Endothelial cell of umbilical vein (primary cell): ENCODE results near the gene PLXNA4. TPM values are rescaled to one million over a fixed set of nuclear protein-coding genes. Genes with fewer than 3 reads are reported as not detected.

Source experiments
- BruUV-seq: library from RNA; stranded (reverse); fragments of 400-500 nt; replicated peaks from 2 replicates; lab custom pipeline; 2021; lab: Mats Ljungman, UMichigan
- CTCF ChIA-PET: fragments of 300-600, 350-600 bp; sonication (Branson Sonifier 250); formaldehyde crosslinking; loops from one replicate; lab custom pipeline; 2021; ENCODE audit warnings: antibody characterized with exemption, inconsistent platforms; lab: Charles Lee
- POLR2A ChIA-PET: fragments of 300-600, 350-600 bp; sonication (Branson Sonifier 250); formaldehyde crosslinking; loops from one replicate; lab custom pipeline; 2021; ENCODE audit warnings: antibody characterized with exemption, inconsistent platforms; lab: Charles Lee
- DNase-seq: peaks from one replicate; pipeline ENCODE4 v3.0.0-alpha.2; 2011; ENCODE audit warnings: low read depth, low spot score
- FAIRE-seq: peaks from 2 replicates; lab custom pipeline; 2011; peaks lifted over from hg19 to GRCh38; lab: Jason Lieb, UNC
- H2AFZ ChIP-seq: 2 replicates; pipeline ENCODE4 v1.6.0; 2012; ENCODE audit warnings: low read depth, low read length, control low read depth, inconsistent platforms
- H3K27ac ChIP-seq: 2 replicates; pipeline ENCODE4 v1.5.1; 2011; ENCODE audit warnings: low read depth, mild to moderate bottlenecking, control low read depth, low read length, moderate library complexity; ENCODE audit not compliant: insufficient read depth
- H3K27me3 ChIP-seq, 2 experiments: 2 replicates each; pipeline versions ENCODE4 v1.6.0 to v1.6.1; 2011; ENCODE audit warnings: low read length in 2 of 2, mixed read lengths in 1 of 2; ENCODE audit not compliant: control insufficient read depth in 2 of 2, insufficient read depth in 2 of 2
- H3K36me3 ChIP-seq, 2 experiments: 2 replicates in 1 of 2; 3 replicates in 1 of 2; pipeline ENCODE4 v1.5.1; 2011; ENCODE audit warnings: low read length in 2 of 2, mild to moderate bottlenecking in 1 of 2, moderate library complexity in 1 of 2; ENCODE audit not compliant: control insufficient read depth in 2 of 2, insufficient read depth in 2 of 2; ENCODE audit errors: extremely low read depth in 1 of 2
- H3K4me1 ChIP-seq: 3 replicates; pipeline ENCODE4 v1.5.1; 2011; ENCODE audit warnings: mild to moderate bottlenecking, low read length; ENCODE audit not compliant: control insufficient read depth, insufficient read depth; ENCODE audit errors: extremely low read depth
- H3K4me2 ChIP-seq: 2 replicates; pipeline ENCODE4 v1.6.1; 2011; ENCODE audit warnings: low read length, control low read depth, mixed read lengths; ENCODE audit not compliant: insufficient read depth
- H3K4me3 ChIP-seq, 3 experiments: fragments of 200-600 bp in 1 of 3; sonication (generic), shearing (Covaris generic) in 1 of 3; replicated peaks in 1 of 3; 2 replicates each; pipeline ENCODE4 v1.5.1; 2011 to 2016; ENCODE audit warnings: control low read depth in 3 of 3, low read length in 3 of 3, mild to moderate bottlenecking in 2 of 3, inconsistent platforms in 1 of 3, low read depth in 1 of 3, moderate library complexity in 1 of 3; ENCODE audit not compliant: insufficient read depth in 1 of 3
- H3K79me2 ChIP-seq: 2 replicates; pipeline ENCODE4 v1.6.0; 2012; ENCODE audit warnings: low read length, inconsistent platforms; ENCODE audit not compliant: control insufficient read depth, insufficient read depth
- H3K9ac ChIP-seq: replicated peaks from 2 replicates; pipeline ENCODE3; 2011; ENCODE audit warnings: low read length, control low read depth; ENCODE audit not compliant: insufficient read depth; ENCODE audit errors: extremely low read depth
- H3K9me1 ChIP-seq: replicated peaks from 3 replicates; pipeline ENCODE4 v1.6.0; 2011; ENCODE audit warnings: mild to moderate bottlenecking, low read length; ENCODE audit not compliant: control insufficient read depth, insufficient read depth; ENCODE audit errors: extremely low read depth
- H3K9me3 ChIP-seq: replicated peaks from 2 replicates; pipeline ENCODE4 v1.5.1; 2012; ENCODE audit warnings: low read length, inconsistent platforms; ENCODE audit not compliant: control insufficient read depth, insufficient read depth
- H4K20me1 ChIP-seq: replicated peaks from 2 replicates; pipeline ENCODE3; 2011; ENCODE audit warnings: mild to moderate bottlenecking, low read length; ENCODE audit not compliant: control insufficient read depth, insufficient read depth; ENCODE audit errors: extremely low read depth
- CTCF ChIP-seq, 2 donors: IDR thresholded peaks; 1 replicate in 1 of 2; 2 replicates in 1 of 2; pipeline ENCODE4 v1.5.1; 2011; ENCODE audit warnings: low read length in 2 of 2, mild to moderate bottlenecking in 2 of 2, moderate library complexity in 2 of 2, control low read depth in 1 of 2, inconsistent platforms in 1 of 2, low read depth in 1 of 2; ENCODE audit not compliant: insufficient read depth in 1 of 2; ENCODE audit errors: extremely low read depth in 1 of 2
- EZH2 ChIP-seq: IDR thresholded peaks from 2 replicates; pipeline ENCODE4 v1.6.1; 2012; ENCODE audit warnings: borderline replicate concordance, low read depth, mild to moderate bottlenecking, moderate library complexity, low read length, inconsistent platforms; ENCODE audit not compliant: severe bottlenecking
- JUN ChIP-seq: IDR thresholded peaks from 2 replicates; pipeline ENCODE4 v1.6.1; 2011; ENCODE audit warnings: borderline replicate concordance, low read depth; ENCODE audit not compliant: insufficient read length, insufficient read depth
- MAX ChIP-seq: IDR thresholded peaks from 2 replicates; pipeline ENCODE4 v1.6.1; 2011; ENCODE audit not compliant: insufficient read depth, insufficient read length
- MYC ChIP-seq: IDR thresholded peaks from one replicate; pipeline ENCODE4 v1.6.1; 2011; ENCODE audit warnings: mild to moderate bottlenecking, low read depth, low read length
- POLR2AphosphoS5 ChIP-seq: IDR thresholded peaks from 2 replicates; pipeline ENCODE4 v1.6.1; 2012; ENCODE audit warnings: low read depth, mild to moderate bottlenecking, control low read depth, low read length, moderate library complexity; ENCODE audit not compliant: insufficient read depth
- dilution Hi-C: fragments of 300-500 bp; cut with MboI; formaldehyde crosslinking; loops from one replicate; pipeline ENCODE4 v1.15.0; 2019; ENCODE audit warnings: low sequenced_read_pairs; ENCODE audit not compliant: extremely low pct_ligation_motif_present
- intact Hi-C: fragments of 100-400 bp; cut with micrococcal nuclease; formaldehyde crosslinking; loops from one replicate; pipeline ENCODE4 v1.10.0; 2022
- polyA plus RNA-seq, 4 experiments: library from polyadenylated mRNA; depleted of rRNA in 3 of 4; stranded (reverse) in 3 of 4; unstranded in 1 of 4; fragments of >200 nt; gene quantifications; 2 replicates each; pipeline versions ENCODE4 v1.2.1 to v1.2.3, GENCODE V29; 2011 to 2012; ENCODE audit warnings: missing spikeins in 1 of 4
- total RNA-seq: library from RNA; stranded (reverse); gene quantifications from 2 replicates; pipeline ENCODE4 v1.2.3, GENCODE V29; 2021

Gene PLXNA4
- total and polyA plus RNA-seq, 2 donors (not counting 3 experiments of a cell fraction or from before 2014, with no cell fraction given), result 12.1 to 20.4 TPM

GRCh38 chr7:132226046-132226956 lies 350.0 kb downstream of the PLXNA4 start:
- no peaks in the 10 kb centered on the region for H3K79me2 ChIP-seq
- intact Hi-C loops (no loop called here), dilution Hi-C loops (no loop called here)
- peaks cover 0 to 15% of the 10 kb centered on the region in 2 experiments for H3K36me3 ChIP-seq
- no peak for FAIRE-seq
- no peak overlapping the region for H3K4me2 ChIP-seq
- POLR2A ChIA-PET, result no interaction called here
- no peaks in the 10 kb centered on the region for H3K9me3 ChIP-seq
- H2AFZ ChIP-seq, result no peak overlapping the region
- no peaks in the 10 kb centered on the region for H4K20me1 ChIP-seq
- no peaks in the 10 kb centered on the region for H3K27me3 ChIP-seq
- H3K9me1 ChIP-seq, result no peaks in the 10 kb centered on the region
- H3K9ac ChIP-seq, result no peak overlapping the region
- no peak for DNase-seq
- H3K4me1 ChIP-seq, result no peaks in the 10 kb centered on the region
- no TSS peak for BruUV-seq
- H3K4me3 ChIP-seq, result no peak overlapping the region
- TF ChIP-seq EZH2 (no peak), CTCF (IDR thresholded peaks at IDR 0.05; ENCODE audit: extremely low read depth in 1 of 2, insufficient read depth in 1 of 2, low read depth in 1 of 2, low read length in 2 of 2) (no peak), MAX (no peak), POLR2AphosphoS5 (no peak), JUN (no peak), MYC (no peak)
- CTCF ChIA-PET, result interaction anchor here (0.6 to 1.5 kb wide), 3 partner anchors 56 to 472 kb away, joined by 3 to 4 read pairs (median 3); no protein-coding TSS in a partner anchor
- H3K27ac ChIP-seq, result no peak overlapping the region
